Sigmoid colon (tissue), 4 donors: ENCODE data around the gene ARHGAP15.

Experiments
- CTCF ChIP-seq, 4 experiments: fragments of 450-650 bp in 3 of 4; fragments of 200-600 bp in 1 of 4; IDR thresholded peaks; one replicate each; pipeline ENCODE4 v1.5.1; 2016 to 2019; ENCODE audit warnings: antibody characterized with exemption in 4 of 4, mild to moderate bottlenecking in 3 of 4, moderate library complexity in 2 of 4
- EP300 ChIP-seq, 4 donors: sonication (generic); formaldehyde crosslinking; IDR thresholded peaks; one replicate each; pipeline ENCODE4 v1.6.1; 2017; ENCODE audit warnings: antibody characterized with exemption in 4 of 4
- POLR2A ChIP-seq, 2 donors: fragments of 450-650 bp; IDR thresholded peaks; one replicate each; pipeline ENCODE4 v1.6.1; 2016; ENCODE audit warnings: antibody characterized with exemption in 2 of 2, mild to moderate bottlenecking in 2 of 2, moderate library complexity in 2 of 2
- POLR2AphosphoS5 ChIP-seq, 4 donors: sonication (generic); formaldehyde crosslinking; IDR thresholded peaks; one replicate each; pipeline ENCODE4 v1.6.1; 2017; ENCODE audit warnings: antibody characterized with exemption in 4 of 4

- TF ChIP-seq EP300 (IDR thresholded peaks at IDR 0.05) = no peak
- TF ChIP-seq CTCF (IDR thresholded peaks at IDR 0.05) = no peak
- no peak for TF ChIP-seq POLR2A (IDR thresholded peaks at IDR 0.05)
- no peak for TF ChIP-seq POLR2AphosphoS5 (IDR thresholded peaks at IDR 0.05)
Observed at GRCh38 chr2:143192716-143193115, 63.5 kb downstream of the ARHGAP15 start.
